BE2C (cell line): ENCODE data around the gene KIRREL3.
A peak's percentile ranks its signal among the peaks of the same experiment; 100 is the strongest.

Source experiments
- DNase-seq: peaks from one replicate; pipeline ENCODE4 v3.0.0-alpha.2; 2020
- H3K27me3 ChIP-seq: fragments of 250-450 bp; sonication (Bioruptor Pico); 2 replicates; pipeline ENCODE4 v1.5.1; 2020; ENCODE audit warnings: mild to moderate bottlenecking
- H3K36me3 ChIP-seq: fragments of 250-450 bp; sonication (Bioruptor Pico); 2 replicates; pipeline ENCODE4 v1.5.1; 2020; ENCODE audit warnings: mild to moderate bottlenecking
- H3K4me1 ChIP-seq: fragments of 250-450 bp; sonication (Bioruptor Pico); 2 replicates; pipeline ENCODE4 v1.5.1; 2020
- H3K4me3 ChIP-seq: 2 replicates; pipeline ENCODE4 v1.5.1; 2011; ENCODE audit warnings: low read depth, low read length
- H3K9me3 ChIP-seq: fragments of 250-450 bp; sonication (Bioruptor Pico); 2 replicates; pipeline ENCODE4 v1.5.1; 2020
- CTCF ChIP-seq: IDR thresholded peaks from 2 replicates; pipeline ENCODE4 v1.5.1; 2012; ENCODE audit warnings: mild to moderate bottlenecking, low read depth, low read length

Gene KIRREL3

GRCh38 chr11:126502159-126502558 is 498.4 kb downstream of the KIRREL3 start:
- no peak for TF ChIP-seq CTCF
- H3K27me3 ChIP-seq = no peaks in the 10 kb centered on the region
- peaks cover 36% of the 10 kb centered on the region for H3K4me1 ChIP-seq
- H3K36me3 ChIP-seq = no peaks in the 10 kb centered on the region; the same call in 1 of the 2 replicates
- H3K9me3 ChIP-seq = no peaks in the 10 kb centered on the region; the same call in 1 of the 2 replicates
- peak; percentile 46 for DNase-seq
- no peak overlapping the region for H3K4me3 ChIP-seq

- no peak overlapping the region for H3K4me3 ChIP-seq
- H3K36me3 ChIP-seq = no peaks in the 10 kb centered on the region; the same call in 1 of the 2 replicates
- H3K9me3 ChIP-seq = no peaks in the 10 kb centered on the region; the same call in 1 of the 2 replicates
- TF ChIP-seq CTCF = no peak
- H3K27me3 ChIP-seq = no peaks in the 10 kb centered on the region
- H3K4me1 ChIP-seq = peaks cover 42% of the 10 kb centered on the region
- DNase-seq = no peak
Measured at GRCh38 chr11:126501641-126502040, 498.9 kb downstream of the KIRREL3 start.

- TF ChIP-seq CTCF = no peak
- H3K27me3 ChIP-seq = no peaks in the 10 kb centered on the region
- no peaks in the 10 kb centered on the region; the same call in 1 of the 2 replicates for H3K36me3 ChIP-seq
- peaks cover 48% of the 10 kb centered on the region for H3K4me1 ChIP-seq
- no peak overlapping the region for H3K4me3 ChIP-seq
- no peaks in the 10 kb centered on the region; the same call in 1 of the 2 replicates for H3K9me3 ChIP-seq
- no peak for DNase-seq
Measured at GRCh38 chr11:126500981-126501380, 499.6 kb downstream of the KIRREL3 start.

GRCh38 chr11:126499131-126499752 is 501.3 kb downstream of the KIRREL3 start:
- no peak for DNase-seq
- peaks cover 60% of the 10 kb centered on the region for H3K4me1 ChIP-seq
- no peak for TF ChIP-seq CTCF
- H3K4me3 ChIP-seq = no peak overlapping the region
- H3K9me3 ChIP-seq = no peaks in the 10 kb centered on the region; the same call in 1 of the 2 replicates
- no peaks in the 10 kb centered on the region for H3K27me3 ChIP-seq
- H3K36me3 ChIP-seq = no peaks in the 10 kb centered on the region

- no peak for DNase-seq
- Histone ChIP-seq H3K27me3 (no peaks in the 10 kb centered on the region), H3K36me3 (no peaks in the 10 kb centered on the region), H3K4me3 (no peak overlapping the region), H3K4me1 (peaks cover 57% of the 10 kb centered on the region), H3K9me3 (no peaks in the 10 kb centered on the region)
- no peak for TF ChIP-seq CTCF
Measured at GRCh38 chr11:126498281-126498680, 502.3 kb downstream of the KIRREL3 start.

GRCh38 chr11:126497581-126498122 is 502.9 kb downstream of the KIRREL3 start:
- peaks cover 51% of the 10 kb centered on the region for H3K4me1 ChIP-seq
- H3K36me3 ChIP-seq = no peaks in the 10 kb centered on the region
- H3K4me3 ChIP-seq = no peak overlapping the region
- no peak for DNase-seq
- no peaks in the 10 kb centered on the region for H3K9me3 ChIP-seq
- TF ChIP-seq CTCF = no peak
- no peaks in the 10 kb centered on the region for H3K27me3 ChIP-seq
